A549 (cell line): ENCODE results near the gene USP12. TPM values are rescaled to one million over a fixed set of nuclear protein-coding genes. Genes with fewer than 3 reads are reported as not detected.
"Not testable (repeated sequence)": the region's sequence is repeated elsewhere in the genome, so short reads cannot be mapped to it uniquely, and the experiment has no call there.

Experiments used
- ATAC-seq, 2 experiments: fragments of 200-7000 bp in 1 of 2; fragments of >200 bp in 1 of 2; cut with Nextera tagmentation in 1 of 2; cut with Tn5 transposase in 1 of 2; 3 replicates each; pipeline versions ENCODE4 v1.8.0 to v1.9.1; 2018 to 2020; ENCODE audit warnings: mild to moderate bottlenecking in 1 of 2, moderate library complexity in 1 of 2
- CTCF ChIA-PET: fragments of 300-600 bp; sonication (Branson Sonifier 250); formaldehyde crosslinking; extraction: SDS; loops from one replicate; lab custom pipeline; 2021; ENCODE audit warnings: antibody characterized with exemption, inconsistent platforms; lab: Yijun Ruan, JAX
- POLR2A ChIA-PET: fragments of 350-600 bp; formaldehyde crosslinking; extraction: SDS; loops from one replicate; lab custom pipeline; 2021; ENCODE audit warnings: antibody characterized with exemption, inconsistent platforms; lab: Yijun Ruan, JAX
- DNase-seq, 2 experiments: peaks; one replicate each; pipeline versions ENCODE4 v3.0.0 to v3.0.0-alpha.2; 2011 to 2016; ENCODE audit warnings: low read depth in 1 of 2, low spot score in 1 of 2
- FAIRE-seq: peaks from 2 replicates; lab custom pipeline; 2011; peaks lifted over from hg19 to GRCh38; lab: Jason Lieb, UNC
- H3K27ac ChIP-seq, 2 experiments: fragments of >200 bp; sonication (Bioruptor Twin); formaldehyde crosslinking; 3 replicates each; pipeline ENCODE4 v1.5.1; 2016 to 2017
- H3K4me1 ChIP-seq: fragments of >200 bp; sonication (Bioruptor Twin); formaldehyde crosslinking; 3 replicates; pipeline ENCODE4 v1.6.1; 2016
- H3K4me2 ChIP-seq: fragments of >200 bp; sonication (Bioruptor Twin); formaldehyde crosslinking; 3 replicates; pipeline ENCODE4 v1.6.1; 2016
- H3K4me3 ChIP-seq: fragments of >200 bp; sonication (Bioruptor Twin); formaldehyde crosslinking; 3 replicates; pipeline ENCODE4 v1.5.1; 2016
- H3K9me3 ChIP-seq: fragments of >200 bp; sonication (Bioruptor Twin); formaldehyde crosslinking; 3 replicates; pipeline ENCODE4 v1.6.1; 2016
- ATOH8 ChIP-seq: fragments of 250-450 bp; sonication (Bioruptor Pico); IDR thresholded peaks from 2 replicates; pipeline ENCODE4 v1.5.0; 2020; ENCODE audit warnings: low read depth, mild to moderate bottlenecking, moderate library complexity
- BCL3 ChIP-seq: fragments of >200 bp; sonication (Bioruptor Twin); formaldehyde crosslinking; IDR thresholded peaks from 3 replicates; pipeline ENCODE4 v1.6.1; 2016
- CBX2 ChIP-seq: fragments of 200-600 bp; sonication (generic); IDR thresholded peaks from 2 replicates; pipeline ENCODE4 v1.6.1; 2016; ENCODE audit warnings: low read depth, mild to moderate bottlenecking, borderline replicate concordance
- EHMT2 ChIP-seq: fragments of 200-600 bp; sonication (generic); IDR thresholded peaks from 2 replicates; pipeline ENCODE4 v1.6.1; 2016; ENCODE audit warnings: antibody characterized with exemption, low read depth, mild to moderate bottlenecking, moderate library complexity
- ELK1 ChIP-seq: fragments of 150-350 bp; IDR thresholded peaks from 2 replicates; pipeline ENCODE4 v1.6.1; 2014; ENCODE audit warnings: low read depth, mild to moderate bottlenecking, low read length
- ESRRA ChIP-seq: fragments of 150-350 bp; IDR thresholded peaks from 2 replicates; pipeline ENCODE4 v1.6.1; 2014; ENCODE audit warnings: mild to moderate bottlenecking, low read length, borderline replicate concordance
- FOSB ChIP-seq: fragments of 250-450 bp; sonication (Bioruptor Pico); IDR thresholded peaks from 2 replicates; pipeline ENCODE4 v1.5.0; 2020; ENCODE audit warnings: mild to moderate bottlenecking, moderate library complexity
- HES2 ChIP-seq: fragments of >200 bp; sonication (Bioruptor Twin); formaldehyde crosslinking; IDR thresholded peaks from 2 replicates; pipeline ENCODE4 v1.6.1; 2016
- HOXB13 ChIP-seq: fragments of 250-450 bp; sonication (Bioruptor Pico); IDR thresholded peaks from 2 replicates; pipeline ENCODE4 v1.5.0; 2020; ENCODE audit warnings: low read depth, mild to moderate bottlenecking, moderate library complexity
- HOXB5 ChIP-seq: fragments of 250-450 bp; sonication (Bioruptor Pico); IDR thresholded peaks from 2 replicates; pipeline ENCODE4 v1.5.0; 2020; ENCODE audit warnings: mild to moderate bottlenecking, moderate library complexity
- KDM5A ChIP-seq: fragments of 200-600 bp; sonication (generic); IDR thresholded peaks from 2 replicates; pipeline ENCODE4 v1.6.1; 2016; ENCODE audit warnings: antibody characterized with exemption, mild to moderate bottlenecking
- NFE2L2 ChIP-seq: fragments of 150-350 bp; conservative IDR thresholded peaks from 2 replicates; pipeline ENCODE4 v1.6.1; 2014; ENCODE audit warnings: low read length
- POLR2A ChIP-seq: IDR thresholded peaks from 2 replicates; pipeline ENCODE4 v1.6.1; 2012; ENCODE audit warnings: mild to moderate bottlenecking, low read length
- SMC3 ChIP-seq: fragments of >200 bp; sonication (Bioruptor Twin); formaldehyde crosslinking; IDR thresholded peaks from 3 replicates; pipeline ENCODE4 v1.6.1; 2018; ENCODE audit warnings: inconsistent platforms
- ZFP36 ChIP-seq: fragments of 450-650 bp; IDR thresholded peaks from 2 replicates; pipeline ENCODE4 v1.6.1; 2014; ENCODE audit warnings: borderline replicate concordance; ENCODE audit not compliant: partially characterized antibody
- ZSCAN20 ChIP-seq: fragments of 250-450 bp; sonication (Bioruptor Pico); IDR thresholded peaks from 2 replicates; pipeline ENCODE4 v1.8.0; 2022; ENCODE audit warnings: mild to moderate bottlenecking, moderate library complexity
- whole genome bisulfite sequencing: methylation state at CpG from one replicate; pipeline ENCODE4 v1.1.6; 2017; ENCODE audit errors: missing lambda C conversion rate; 5-methylcytosine and 5-hydroxymethylcytosine counted together
- polyA minus RNA-seq: library from RNA; depleted of rRNA, polyadenylated mRNA; stranded (reverse); fragments of >200 nt; gene quantifications from 2 replicates; pipeline ENCODE4 v1.2.3, GENCODE V29; 2011; rRNA and poly(A)+ RNA removed
- polyA plus RNA-seq, 4 experiments: library from polyadenylated mRNA; depleted of rRNA in 3 of 4; stranded (reverse); fragments of >200 nt; fragmentation: RNase III in 1 of 4; extraction: RNeasy Plus Mini Kit Qiagen cat#74134 plus additional on column Dnase treatment in 1 of 4; gene quantifications; 2 replicates in 3 of 4; 3 replicates in 1 of 4; pipeline ENCODE4 v1.2.3, GENCODE V29; 2011 to 2017

USP12 gene
- 20.3 and 21.2 TPM in 2 replicates for polyA plus RNA-seq (2011; rRNA removed)
- polyA plus RNA-seq (2012; cell fraction: cytosol; rRNA removed) = 5.5 and 6.8 TPM in 2 replicates
- polyA plus RNA-seq (2012; cell fraction: nucleus; rRNA removed) = 1.4 and 4.0 TPM in 2 replicates
- 16.8 to 19.6 TPM (median 19.1 TPM) in 3 replicates for polyA plus RNA-seq (2017; fragmentation: RNase III; extraction: RNeasy Plus Mini Kit Qiagen cat#74134 plus additional on column Dnase treatment)
- polyA minus RNA-seq = 4.7 and 5.4 TPM in 2 replicates

GRCh38 chr13:27171244-27171826 lies at the start of gene USP12:
USP12 (minus strand) TSS chr13:27171811; CDS start chr13:27171639, 172 bp downstream.
- ATAC-seq = peak in 1 of 2 experiments; percentile 54; a peak in 3 of 6 replicates
- Histone ChIP-seq H3K4me1 (peaks cover 42% of the 10 kb centered on the region), H3K4me3 (peak within 1 kb of the TSS; percentile 98), H3K9me3 (no peaks in the 10 kb centered on the region), H3K4me2 (peak within 1 kb of the TSS; percentile 96), H3K27ac (peak within 1 kb of the TSS; percentile 89 to 100)
- ChIA-PET CTCF (interaction anchor here (0.9 to 1.3 kb wide), 2 partner anchors 186 to 188 kb away, joined by 3 to 9 read pairs; no protein-coding TSS in a partner anchor), POLR2A (no interaction called here)
- FAIRE-seq = no peak
- DNase-seq = no peak
- no CpG with 5 or more reads among the region's 88 CpGs for WGBS
- TF ChIP-seq HOXB5 (no peak), SMC3 (peak; percentile 27; the same call in 2 of the 3 replicates), BCL3 (peak; percentile 55; the same call in 1 of the 3 replicates), POLR2A (peak; percentile 56)
- TF ChIP-seq, all 56 proteins: peak for 3

- TF ChIP-seq KDM5A (no peak), CBX2 (no peak), HES2 (no peak), POLR2A (no peak), EHMT2 (no peak), ELK1 (no peak), ESRRA (no peak), ZFP36 (no peak), NFE2L2 (no peak), ATOH8 (CRISPR knock-in tag) (no peak), HOXB13 (no peak), FOSB (CRISPR knock-in tag) (no peak), ZSCAN20 (CRISPR knock-in tag) (no peak)
- Histone ChIP-seq H3K27ac (no peak overlapping the region), H3K4me2 (no peak overlapping the region), H3K9me3 (no peaks in the 10 kb centered on the region), H3K4me3 (no peak overlapping the region), H3K4me1 (no peaks in the 10 kb centered on the region)
- FAIRE-seq = no peak
- ChIA-PET CTCF (interaction anchor here (1.2 kb wide), 1 partner anchor 21 kb away, joined by 3 read pairs; no protein-coding TSS in a partner anchor), POLR2A (no interaction called here)
- no peak for ATAC-seq
- WGBS = 40% methylated on average over 2 of the region's 19 CpGs
- DNase-seq = no peak
Observed at GRCh38 chr13:27219611-27220010, 48.0 kb upstream of the USP12 start.

- ATAC-seq, CTCF ChIA-PET, POLR2A ChIA-PET, H3K9me3 ChIP-seq, H3K4me1 ChIP-seq, H3K4me3 ChIP-seq, H3K27ac ChIP-seq, FAIRE-seq, H3K4me2 ChIP-seq, DNase-seq: not testable (repeated sequence)
- 60% methylated on average over 1 of the region's 1 CpG for WGBS
Observed at GRCh38 chr13:27218861-27219260, 47.2 kb upstream of the USP12 start.

GRCh38 chr13:27217791-27218190 lies 46.2 kb upstream of the USP12 start:
- DNase-seq, ATAC-seq, FAIRE-seq, H3K4me1 ChIP-seq, H3K4me2 ChIP-seq, POLR2A ChIA-PET, H3K27ac ChIP-seq, H3K9me3 ChIP-seq, H3K4me3 ChIP-seq, CTCF ChIA-PET: not testable (repeated sequence)
- WGBS = 61% methylated on average over 2 of the region's 2 CpGs

GRCh38 chr13:27213386-27213785 lies 41.8 kb upstream of the USP12 start:
- H3K4me1 ChIP-seq, H3K4me3 ChIP-seq, H3K27ac ChIP-seq, FAIRE-seq, POLR2A ChIA-PET, DNase-seq, H3K4me2 ChIP-seq, H3K9me3 ChIP-seq, ATAC-seq: not testable (repeated sequence)
- CTCF ChIA-PET = interaction anchor here (0.6 kb wide), 1 partner anchor 78 kb away, joined by 4 read pairs; no protein-coding TSS in a partner anchor
- WGBS = 84% methylated on average over 5 of the region's 5 CpGs
